Osteoblast (primary cell): ENCODE measurements around the gene FAM20C. TPM values are rescaled to one million over a fixed set of nuclear protein-coding genes. Genes with fewer than 3 reads are reported as not detected.

ENCODE experiments used
- DNase-seq: peaks from one replicate; pipeline ENCODE4 v3.0.0; 2011; ENCODE audit warnings: low spot score, mixed read lengths; ENCODE audit not compliant: insufficient read length; ENCODE audit errors: missing footprints
- H2AFZ ChIP-seq: 2 replicates; pipeline ENCODE4 v1.6.0; 2011; ENCODE audit warnings: mild to moderate bottlenecking, low read length
- H3K27ac ChIP-seq: 2 replicates; pipeline ENCODE4 v1.5.1; 2011; ENCODE audit warnings: mild to moderate bottlenecking, low read depth, low read length, moderate library complexity
- H3K27me3 ChIP-seq: 2 replicates; pipeline ENCODE4 v1.6.0; 2012; ENCODE audit warnings: mild to moderate bottlenecking, control low read depth, inconsistent platforms, low read length, moderate library complexity; ENCODE audit not compliant: insufficient read depth
- H3K36me3 ChIP-seq: 2 replicates; pipeline ENCODE4 v1.5.1; 2011; ENCODE audit warnings: mild to moderate bottlenecking, low read length, control low read depth, moderate library complexity; ENCODE audit not compliant: insufficient read depth
- H3K4me1 ChIP-seq: 2 replicates; pipeline ENCODE4 v1.5.1; 2011; ENCODE audit warnings: mild to moderate bottlenecking, low read length, control low read depth, moderate library complexity; ENCODE audit not compliant: insufficient read depth
- H3K4me2 ChIP-seq: 2 replicates; pipeline ENCODE4 v1.6.0; 2011; ENCODE audit warnings: mild to moderate bottlenecking, low read length; ENCODE audit not compliant: insufficient read depth
- H3K4me3 ChIP-seq: fragments of 200-600 bp; sonication (generic); 3 replicates; pipeline ENCODE4 v1.5.1; 2012; ENCODE audit warnings: mild to moderate bottlenecking, low read length, inconsistent platforms; ENCODE audit not compliant: insufficient read depth
- H3K79me2 ChIP-seq: 2 replicates; pipeline ENCODE4 v1.6.0; 2012; ENCODE audit warnings: mild to moderate bottlenecking, low read length, control low read depth, inconsistent platforms; ENCODE audit not compliant: insufficient read depth
- H3K9me3 ChIP-seq: 2 replicates; pipeline ENCODE4 v1.5.1; 2011; ENCODE audit warnings: low read depth, low read length, control low read depth
- H4K20me1 ChIP-seq: 2 replicates; pipeline ENCODE4 v1.6.0; 2012; ENCODE audit warnings: mild to moderate bottlenecking, low read length, control low read depth; ENCODE audit not compliant: insufficient read depth
- CTCF ChIP-seq: IDR thresholded peaks from 2 replicates; pipeline ENCODE4 v1.5.1; 2011; ENCODE audit warnings: mild to moderate bottlenecking, low read depth, low read length, moderate library complexity; ENCODE audit errors: extremely low read depth
- total RNA-seq: library from RNA; depleted of rRNA; stranded (reverse); fragments of >200 nt; gene quantifications from 2 replicates; pipeline ENCODE4 v1.2.3, GENCODE V29; 2012

The FAM20C gene
- total RNA-seq, 1 donor, result 46.0 TPM

- no peak for TF ChIP-seq CTCF
- peaks cover 2% of the 10 kb centered on the region for H3K4me1 ChIP-seq
- H3K79me2 ChIP-seq, result peaks cover 44% of the 10 kb centered on the region
- no peaks in the 10 kb centered on the region for H3K9me3 ChIP-seq
- no peak overlapping the region for H2AFZ ChIP-seq
- no peaks in the 10 kb centered on the region for H3K27me3 ChIP-seq
- peaks cover 75% of the 10 kb centered on the region for H3K36me3 ChIP-seq
- no peak for DNase-seq
- no peak overlapping the region for H3K27ac ChIP-seq
- H3K4me3 ChIP-seq, result no peak overlapping the region
- H4K20me1 ChIP-seq, result peaks cover 78% of the 10 kb centered on the region
- H3K4me2 ChIP-seq, result no peak overlapping the region
Measured at GRCh38 chr7:208130-208673, 15.8 kb downstream of the FAM20C start.

- H3K9me3 ChIP-seq, result no peaks in the 10 kb centered on the region
- no peak overlapping the region for H3K27ac ChIP-seq
- peaks cover 78% of the 10 kb centered on the region for H4K20me1 ChIP-seq
- no peak overlapping the region for H3K4me2 ChIP-seq
- DNase-seq, result no peak
- peaks cover 50% of the 10 kb centered on the region for H3K79me2 ChIP-seq
- H3K36me3 ChIP-seq, result peaks cover 75% of the 10 kb centered on the region
- H3K27me3 ChIP-seq, result no peaks in the 10 kb centered on the region
- TF ChIP-seq CTCF, result no peak
- H2AFZ ChIP-seq, result no peak overlapping the region
- H3K4me3 ChIP-seq, result no peak overlapping the region
- H3K4me1 ChIP-seq, result peaks cover 2% of the 10 kb centered on the region
Measured at GRCh38 chr7:208816-209215, 16.4 kb downstream of the FAM20C start.

GRCh38 chr7:209416-209815 is 17.0 kb downstream of the FAM20C start:
- H3K27ac ChIP-seq, result no peak overlapping the region
- H4K20me1 ChIP-seq, result peaks cover 78% of the 10 kb centered on the region
- H3K79me2 ChIP-seq, result peaks cover 54% of the 10 kb centered on the region
- DNase-seq, result no peak
- H3K4me1 ChIP-seq, result peaks cover 5% of the 10 kb centered on the region
- no peak for TF ChIP-seq CTCF
- no peak overlapping the region for H3K4me2 ChIP-seq
- H3K36me3 ChIP-seq, result peaks cover 72% of the 10 kb centered on the region
- H2AFZ ChIP-seq, result no peak overlapping the region
- H3K27me3 ChIP-seq, result no peaks in the 10 kb centered on the region
- no peaks in the 10 kb centered on the region for H3K9me3 ChIP-seq
- H3K4me3 ChIP-seq, result no peak overlapping the region

GRCh38 chr7:209906-210305 is 17.5 kb downstream of the FAM20C start:
- peak; percentile 94 for DNase-seq
- Histone ChIP-seq H3K4me1 (peaks cover 8% of the 10 kb centered on the region), H3K79me2 (peaks cover 59% of the 10 kb centered on the region), H4K20me1 (peaks cover 78% of the 10 kb centered on the region), H3K4me2 (no peak overlapping the region), H2AFZ (no peak overlapping the region), H3K9me3 (no peaks in the 10 kb centered on the region), H3K4me3 (no peak overlapping the region), H3K36me3 (peaks cover 72% of the 10 kb centered on the region), H3K27ac (no peak overlapping the region), H3K27me3 (no peaks in the 10 kb centered on the region)
- no peak for TF ChIP-seq CTCF
